WTC11 (cell line): ENCODE results near the gene HDGF. TPM values are rescaled to one million over a fixed set of nuclear protein-coding genes. Genes with fewer than 3 reads are reported as not detected.

ENCODE experiments used
- ATAC-seq: fragments of 200-7000 bp; cut with Tn5 transposase; 2 replicates; pipeline ENCODE4 v1.10.0; 2021; ENCODE audit warnings: mild to moderate bottlenecking, moderate library complexity
- CTCF ChIA-PET: fragments of 300-600 bp; sonication (Branson Sonifier 250); formaldehyde crosslinking; loops from one replicate; lab custom pipeline; 2021; ENCODE audit warnings: antibody characterized with exemption; lab: Charles Lee
- POLR2A ChIA-PET: fragments of 350-600 bp; sonication (Branson Sonifier 250); formaldehyde crosslinking; loops from one replicate; lab custom pipeline; 2021; ENCODE audit warnings: antibody characterized with exemption; lab: Charles Lee
- DNase-seq: peaks from one replicate; pipeline ENCODE4 v3.0.0; 2021; ENCODE audit warnings: low spot score
- H3K27ac Mint-ChIP-seq: 2 replicates; pipeline ENCODE4 v1.8.0; 2021; ENCODE audit warnings: mixed read lengths
- H3K27me3 Mint-ChIP-seq: 2 replicates; pipeline ENCODE4 v1.8.0; 2021; ENCODE audit warnings: low read depth, mild to moderate bottlenecking, moderate library complexity, mixed read lengths
- H3K36me3 Mint-ChIP-seq: 2 replicates; pipeline ENCODE4 v1.8.0; 2021; ENCODE audit warnings: mixed read lengths
- H3K4me1 Mint-ChIP-seq: 2 replicates; pipeline ENCODE4 v1.8.0; 2022; ENCODE audit warnings: mixed read lengths
- H3K4me3 Mint-ChIP-seq: 2 replicates; pipeline ENCODE4 v1.8.0; 2021; ENCODE audit warnings: mild to moderate bottlenecking, moderate library complexity, mixed read lengths
- H3K9me3 Mint-ChIP-seq: 2 replicates; pipeline ENCODE4 v1.8.0; 2021; ENCODE audit warnings: mixed read lengths
- ELF4 ChIP-seq: sonication (generic); formaldehyde crosslinking; IDR thresholded peaks from 2 replicates; pipeline ENCODE4 v1.8.1; 2022; ENCODE audit warnings: low read depth, mild to moderate bottlenecking, moderate library complexity, missing genetic modification reagents
- ESRRA ChIP-seq: sonication (generic); formaldehyde crosslinking; IDR thresholded peaks from 2 replicates; pipeline ENCODE4 v1.8.1; 2022; ENCODE audit warnings: mild to moderate bottlenecking, missing genetic modification reagents, borderline replicate concordance
- FOXP1 ChIP-seq: sonication (generic); formaldehyde crosslinking; IDR thresholded peaks from 2 replicates; pipeline ENCODE4 v1.8.0; 2022; ENCODE audit warnings: missing genetic modification reagents, mild to moderate bottlenecking, moderate library complexity, borderline replicate concordance
- GRHL2 ChIP-seq: fragments of 250-450 bp; sonication (Bioruptor Pico); IDR thresholded peaks from 2 replicates; pipeline ENCODE4 v1.8.0; 2022; ENCODE audit warnings: mild to moderate bottlenecking, moderate library complexity; ENCODE audit not compliant: insufficient replicate concordance, severe bottlenecking
- GTF2I ChIP-seq: fragments of 250-450 bp; sonication (Bioruptor Pico); conservative IDR thresholded peaks from 2 replicates; pipeline ENCODE4 v1.4.0; 2021; ENCODE audit warnings: mild to moderate bottlenecking
- HMGXB4 ChIP-seq: sonication (generic); formaldehyde crosslinking; IDR thresholded peaks from 2 replicates; pipeline ENCODE4 v1.8.1; 2023; ENCODE audit warnings: mild to moderate bottlenecking, moderate library complexity, missing genetic modification reagents
- IRF2 ChIP-seq: sonication (generic); formaldehyde crosslinking; IDR thresholded peaks from 2 replicates; pipeline ENCODE4 v1.8.0; 2022; ENCODE audit warnings: low read depth, missing genetic modification reagents, borderline replicate concordance
- JAZF1 ChIP-seq: fragments of 250-450 bp; sonication (Bioruptor Pico); IDR thresholded peaks from 2 replicates; pipeline ENCODE4 v1.9.0; 2021; ENCODE audit warnings: moderate library complexity, mild to moderate bottlenecking, inconsistent platforms
- MAX ChIP-seq: sonication (generic); formaldehyde crosslinking; IDR thresholded peaks from 2 replicates; pipeline ENCODE4 v1.8.0; 2022; ENCODE audit warnings: mild to moderate bottlenecking, missing genetic modification reagents
- NR1H2 ChIP-seq: sonication (generic); formaldehyde crosslinking; IDR thresholded peaks from 2 replicates; pipeline ENCODE4 v1.9.0; 2021; ENCODE audit warnings: mild to moderate bottlenecking, moderate library complexity, missing genetic modification reagents
- RORB ChIP-seq: fragments of 250-450 bp; sonication (Bioruptor Pico); IDR thresholded peaks from 2 replicates; pipeline ENCODE4 v1.9.0; 2021; ENCODE audit warnings: mild to moderate bottlenecking
- SMAD4 ChIP-seq: sonication (generic); formaldehyde crosslinking; IDR thresholded peaks from 2 replicates; pipeline ENCODE4 v1.8.0; 2022; ENCODE audit warnings: mild to moderate bottlenecking, missing genetic modification reagents
- SOX15 ChIP-seq: fragments of 250-450 bp; sonication (Bioruptor Pico); IDR thresholded peaks from 2 replicates; pipeline ENCODE4 v1.9.0; 2021; ENCODE audit warnings: mild to moderate bottlenecking
- ZNF232 ChIP-seq: sonication (generic); formaldehyde crosslinking; IDR thresholded peaks from 2 replicates; pipeline ENCODE4 v1.8.0; 2022; ENCODE audit warnings: mild to moderate bottlenecking, missing genetic modification reagents
- ZNF317 ChIP-seq: sonication (generic); formaldehyde crosslinking; IDR thresholded peaks from 2 replicates; pipeline ENCODE4 v1.8.1; 2023; ENCODE audit warnings: low read depth, mild to moderate bottlenecking, moderate library complexity, missing genetic modification reagents, borderline replicate concordance
- ZNF416 ChIP-seq: fragments of 250-450 bp; sonication (Bioruptor Pico); IDR thresholded peaks from 2 replicates; pipeline ENCODE4 v1.9.0; 2021; ENCODE audit warnings: mild to moderate bottlenecking, inconsistent platforms
- total RNA-seq: library from RNA; stranded (reverse); gene quantifications from 3 replicates; pipeline ENCODE4 v1.2.3, GENCODE V29; 2021
- TF ChIP-seq, protein P1 (sequence below): sonication (generic); formaldehyde crosslinking; IDR thresholded peaks from 2 replicates; pipeline ENCODE4 v1.8.0; 2023; ENCODE audit warnings: missing genetic modification reagents
- TF ChIP-seq, protein P2 (sequence below): sonication (generic); formaldehyde crosslinking; IDR thresholded peaks from 2 replicates; pipeline ENCODE4 v1.8.1; 2022; ENCODE audit warnings: missing genetic modification reagents, borderline replicate concordance
- TF ChIP-seq, protein P3 (sequence below): sonication (generic); formaldehyde crosslinking; IDR thresholded peaks from 2 replicates; pipeline ENCODE4 v1.8.1; 2023; ENCODE audit warnings: mild to moderate bottlenecking, missing genetic modification reagents, moderate library complexity
- TF ChIP-seq, protein P4 (sequence below): sonication (generic); formaldehyde crosslinking; IDR thresholded peaks from 2 replicates; pipeline ENCODE4 v1.8.1; 2022; ENCODE audit warnings: low read depth, mild to moderate bottlenecking, moderate library complexity, missing genetic modification reagents, borderline replicate concordance
- TF ChIP-seq, protein P5 (sequence below): fragments of 250-450 bp; sonication (Bioruptor Pico); conservative IDR thresholded peaks from 2 replicates; pipeline ENCODE4 v1.9.0; 2021; ENCODE audit warnings: mild to moderate bottlenecking
- TF ChIP-seq, protein P6 (sequence below): sonication (generic); formaldehyde crosslinking; IDR thresholded peaks from 2 replicates; pipeline ENCODE4 v1.8.1; 2023; ENCODE audit warnings: mild to moderate bottlenecking, missing genetic modification reagents, borderline replicate concordance

Gene HDGF
- total RNA-seq, 1 experiment from 2014 or later = 339 TPM

DNA sequence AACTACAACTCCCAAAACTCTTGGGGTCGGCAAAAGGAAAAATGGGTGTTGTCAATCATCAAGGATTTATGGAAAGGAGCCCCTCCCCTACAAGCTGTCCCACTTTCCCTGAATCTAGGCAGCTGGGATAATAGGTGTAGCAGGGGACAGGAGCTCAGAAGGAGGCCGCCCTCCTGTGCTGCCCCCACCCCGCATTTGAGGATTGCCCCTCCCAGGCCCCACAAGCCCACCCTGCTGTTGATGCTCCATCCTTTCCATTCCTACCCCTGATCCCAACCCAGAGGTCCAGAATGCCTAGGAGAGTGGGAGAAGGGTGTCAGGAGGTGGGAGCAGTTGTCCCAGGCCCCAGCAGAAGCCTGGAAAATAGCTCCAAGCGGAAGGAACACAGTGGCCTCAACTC lies 8.7 kb downstream of the HDGF start (continued):
- TF ChIP-seq, protein P1, sequence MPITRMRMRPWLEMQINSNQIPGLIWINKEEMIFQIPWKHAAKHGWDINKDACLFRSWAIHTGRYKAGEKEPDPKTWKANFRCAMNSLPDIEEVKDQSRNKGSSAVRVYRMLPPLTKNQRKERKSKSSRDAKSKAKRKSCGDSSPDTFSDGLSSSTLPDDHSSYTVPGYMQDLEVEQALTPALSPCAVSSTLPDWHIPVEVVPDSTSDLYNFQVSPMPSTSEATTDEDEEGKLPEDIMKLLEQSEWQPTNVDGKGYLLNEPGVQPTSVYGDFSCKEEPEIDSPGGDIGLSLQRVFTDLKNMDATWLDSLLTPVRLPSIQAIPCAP (CRISPR knock-in tag) = no peak
- TF ChIP-seq ZNF317 (CRISPR knock-in tag) (no peak), NR1H2 (CRISPR knock-in tag) (no peak), JAZF1 (CRISPR knock-in tag) (no peak), FOXP1 (CRISPR knock-in tag) (no peak), ESRRA (CRISPR knock-in tag) (no peak), MAX (no peak), ELF4 (CRISPR knock-in tag) (no peak)
- TF ChIP-seq, protein P2, sequence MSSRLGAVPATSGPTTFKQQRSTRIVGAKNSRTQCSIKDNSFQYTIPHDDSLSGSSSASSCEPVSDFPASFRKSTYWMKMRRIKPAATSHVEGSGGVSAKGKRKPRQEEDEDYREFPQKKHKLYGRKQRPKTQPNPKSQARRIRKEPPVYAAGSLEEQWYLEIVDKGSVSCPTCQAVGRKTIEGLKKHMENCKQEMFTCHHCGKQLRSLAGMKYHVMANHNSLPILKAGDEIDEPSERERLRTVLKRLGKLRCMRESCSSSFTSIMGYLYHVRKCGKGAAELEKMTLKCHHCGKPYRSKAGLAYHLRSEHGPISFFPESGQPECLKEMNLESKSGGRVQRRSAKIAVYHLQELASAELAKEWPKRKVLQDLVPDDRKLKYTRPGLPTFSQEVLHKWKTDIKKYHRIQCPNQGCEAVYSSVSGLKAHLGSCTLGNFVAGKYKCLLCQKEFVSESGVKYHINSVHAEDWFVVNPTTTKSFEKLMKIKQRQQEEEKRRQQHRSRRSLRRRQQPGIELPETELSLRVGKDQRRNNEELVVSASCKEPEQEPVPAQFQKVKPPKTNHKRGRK = no peak
- TF ChIP-seq, protein P3, sequence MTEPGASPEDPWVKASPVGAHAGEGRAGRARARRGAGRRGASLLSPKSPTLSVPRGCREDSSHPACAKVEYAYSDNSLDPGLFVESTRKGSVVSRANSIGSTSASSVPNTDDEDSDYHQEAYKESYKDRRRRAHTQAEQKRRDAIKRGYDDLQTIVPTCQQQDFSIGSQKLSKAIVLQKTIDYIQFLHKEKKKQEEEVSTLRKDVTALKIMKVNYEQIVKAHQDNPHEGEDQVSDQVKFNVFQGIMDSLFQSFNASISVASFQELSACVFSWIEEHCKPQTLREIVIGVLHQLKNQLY (CRISPR knock-in tag) = no peak

GRCh38 chr1:156742017-156742416 lies 9.5 kb downstream of the HDGF start:
- POLR2A ChIA-PET = interaction anchor here (1.5 to 2.1 kb wide), 2 partner anchors 25 to 49 kb away, joined by 5 to 21 read pairs; partner anchors contain the start of gene PRCC
- no peak for TF ChIP-seq GRHL2 (CRISPR knock-in tag)
- TF ChIP-seq SMAD4 (CRISPR knock-in tag) = no peak
- TF ChIP-seq, protein P4, sequence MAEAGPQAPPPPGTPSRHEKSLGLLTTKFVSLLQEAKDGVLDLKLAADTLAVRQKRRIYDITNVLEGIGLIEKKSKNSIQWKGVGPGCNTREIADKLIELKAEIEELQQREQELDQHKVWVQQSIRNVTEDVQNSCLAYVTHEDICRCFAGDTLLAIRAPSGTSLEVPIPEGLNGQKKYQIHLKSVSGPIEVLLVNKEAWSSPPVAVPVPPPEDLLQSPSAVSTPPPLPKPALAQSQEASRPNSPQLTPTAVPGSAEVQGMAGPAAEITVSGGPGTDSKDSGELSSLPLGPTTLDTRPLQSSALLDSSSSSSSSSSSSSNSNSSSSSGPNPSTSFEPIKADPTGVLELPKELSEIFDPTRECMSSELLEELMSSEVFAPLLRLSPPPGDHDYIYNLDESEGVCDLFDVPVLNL (CRISPR knock-in tag) = no peak
- TF ChIP-seq, protein P5, sequence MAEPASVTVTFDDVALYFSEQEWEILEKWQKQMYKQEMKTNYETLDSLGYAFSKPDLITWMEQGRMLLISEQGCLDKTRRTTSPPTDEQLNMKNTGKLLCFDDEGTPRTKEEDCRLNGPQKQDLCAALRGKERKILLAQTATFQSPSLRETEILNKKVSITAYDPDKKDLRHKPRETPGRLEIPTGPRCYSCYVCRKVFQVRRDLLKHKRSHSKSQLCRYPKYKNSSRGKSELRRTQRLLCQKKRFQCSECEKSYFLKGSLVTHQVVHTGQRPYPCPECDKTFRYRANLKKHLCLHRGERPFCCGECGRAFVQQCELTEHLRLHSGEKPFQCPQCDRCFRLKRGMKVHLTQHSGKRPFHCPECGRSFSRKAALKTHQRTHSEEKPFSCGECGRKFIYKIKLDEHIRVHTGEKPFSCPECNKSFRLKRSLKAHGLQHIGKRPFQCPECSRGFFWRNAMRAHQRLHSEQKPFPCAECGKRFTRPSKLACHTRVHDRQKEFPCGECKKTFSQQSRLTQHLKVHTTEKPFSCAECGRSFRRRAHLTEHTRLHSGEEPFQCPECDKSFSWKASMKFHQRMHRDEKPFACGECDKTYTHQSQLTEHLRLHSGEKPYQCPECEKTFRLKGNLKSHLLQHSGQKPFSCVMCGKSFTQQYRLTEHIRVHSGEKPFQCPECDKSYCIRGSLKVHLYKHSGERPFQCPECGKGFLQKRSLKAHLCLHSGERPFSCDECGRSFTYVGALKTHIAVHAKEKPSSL = no peak
- no peak for TF ChIP-seq HMGXB4 (CRISPR knock-in tag)
- TF ChIP-seq IRF2 (CRISPR knock-in tag) = no peak
- TF ChIP-seq SOX15 = no peak
- no peak for TF ChIP-seq ZNF416 (CRISPR knock-in tag)
- no peak for TF ChIP-seq RORB (CRISPR knock-in tag)
- TF ChIP-seq, protein P6, sequence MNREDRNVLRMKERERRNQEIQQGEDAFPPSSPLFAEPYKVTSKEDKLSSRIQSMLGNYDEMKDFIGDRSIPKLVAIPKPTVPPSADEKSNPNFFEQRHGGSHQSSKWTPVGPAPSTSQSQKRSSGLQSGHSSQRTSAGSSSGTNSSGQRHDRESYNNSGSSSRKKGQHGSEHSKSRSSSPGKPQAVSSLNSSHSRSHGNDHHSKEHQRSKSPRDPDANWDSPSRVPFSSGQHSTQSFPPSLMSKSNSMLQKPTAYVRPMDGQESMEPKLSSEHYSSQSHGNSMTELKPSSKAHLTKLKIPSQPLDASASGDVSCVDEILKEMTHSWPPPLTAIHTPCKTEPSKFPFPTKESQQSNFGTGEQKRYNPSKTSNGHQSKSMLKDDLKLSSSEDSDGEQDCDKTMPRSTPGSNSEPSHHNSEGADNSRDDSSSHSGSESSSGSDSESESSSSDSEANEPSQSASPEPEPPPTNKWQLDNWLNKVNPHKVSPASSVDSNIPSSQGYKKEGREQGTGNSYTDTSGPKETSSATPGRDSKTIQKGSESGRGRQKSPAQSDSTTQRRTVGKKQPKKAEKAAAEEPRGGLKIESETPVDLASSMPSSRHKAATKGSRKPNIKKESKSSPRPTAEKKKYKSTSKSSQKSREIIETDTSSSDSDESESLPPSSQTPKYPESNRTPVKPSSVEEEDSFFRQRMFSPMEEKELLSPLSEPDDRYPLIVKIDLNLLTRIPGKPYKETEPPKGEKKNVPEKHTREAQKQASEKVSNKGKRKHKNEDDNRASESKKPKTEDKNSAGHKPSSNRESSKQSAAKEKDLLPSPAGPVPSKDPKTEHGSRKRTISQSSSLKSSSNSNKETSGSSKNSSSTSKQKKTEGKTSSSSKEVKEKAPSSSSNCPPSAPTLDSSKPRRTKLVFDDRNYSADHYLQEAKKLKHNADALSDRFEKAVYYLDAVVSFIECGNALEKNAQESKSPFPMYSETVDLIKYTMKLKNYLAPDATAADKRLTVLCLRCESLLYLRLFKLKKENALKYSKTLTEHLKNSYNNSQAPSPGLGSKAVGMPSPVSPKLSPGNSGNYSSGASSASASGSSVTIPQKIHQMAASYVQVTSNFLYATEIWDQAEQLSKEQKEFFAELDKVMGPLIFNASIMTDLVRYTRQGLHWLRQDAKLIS = no peak
- no peak for TF ChIP-seq ZNF232 (CRISPR knock-in tag)
- TF ChIP-seq GTF2I = no peak
- TF ChIP-seq, all 79 proteins: peak for 0

More at GRCh38 chr1:156742017-156742416, 9.5 kb downstream of the HDGF start:
- Mint-ChIP-seq H3K27ac (peak overlapping the region; percentile 100), H3K36me3 (peaks cover 33% of the 10 kb centered on the region), H3K27me3 (no peaks in the 10 kb centered on the region; the same call in 1 of the 2 replicates), H3K4me1 (peaks cover 32% of the 10 kb centered on the region), H3K9me3 (no peaks in the 10 kb centered on the region), H3K4me3 (peak overlapping the region; percentile 90)
- DNase-seq = no peak
- no peak for ATAC-seq
- CTCF ChIA-PET = interaction anchor here (1.3 to 1.5 kb wide), 3 partner anchors 25 to 118 kb away, joined by 7 to 23 read pairs (median 8); partner anchors contain the start of gene PRCC
